ENCODE data around the gene TYMP. TPM values are rescaled to one million over a fixed set of nuclear protein-coding genes. Genes with fewer than 3 reads are reported as not detected.

TYMP gene
- total and polyA plus RNA-seq, 2 donors (not counting 3 experiments of a cell fraction or from before 2014, with no cell fraction given) = 2.0 to 2.4 TPM

DNA sequence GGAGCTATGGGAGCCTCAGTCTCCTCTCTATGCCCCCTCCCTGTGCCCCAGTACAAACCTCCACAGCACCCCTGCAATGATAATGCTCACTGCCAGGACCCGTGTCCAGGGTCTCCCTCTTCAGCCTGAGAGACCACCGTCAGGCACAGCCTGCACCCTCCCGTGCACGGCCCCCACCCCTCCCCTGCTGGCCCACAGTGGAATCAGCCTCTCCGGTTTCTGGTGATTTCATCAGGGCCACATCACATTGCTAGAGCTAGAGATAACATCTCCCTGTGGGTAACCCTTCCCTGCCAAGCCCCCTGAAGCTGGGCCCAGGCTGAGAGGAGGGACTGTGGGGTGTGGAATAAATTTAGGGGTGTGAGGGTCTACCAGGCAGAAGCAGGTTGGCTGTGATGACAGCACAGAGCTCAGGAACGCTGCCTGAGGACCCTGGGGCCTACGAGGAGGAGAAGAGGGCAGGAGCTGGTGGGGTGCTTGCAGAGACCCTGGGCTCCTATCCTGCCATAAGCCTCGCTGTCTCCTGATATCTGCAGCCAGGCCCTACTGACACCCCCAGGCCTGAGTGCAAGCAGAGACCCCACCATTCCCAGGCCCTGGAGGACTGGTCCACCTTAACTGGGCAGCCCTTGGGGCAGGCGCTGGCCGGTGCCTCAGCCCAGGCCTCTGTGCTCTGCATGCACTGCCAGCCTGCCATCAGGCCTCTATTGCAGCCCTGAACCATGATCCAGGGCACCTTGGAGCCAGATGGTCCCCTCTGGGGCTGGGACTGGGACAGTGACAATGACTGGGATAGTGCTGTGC is 15.9 kb upstream of the TYMP start, which contains the start of gene KLHDC7B:
KLHDC7B (plus strand) TSS at position 378 of the 804 bp plus-strand sequence; CDS start at position 723, 345 bp downstream.
- Histone ChIP-seq H3K9ac (replicated peaks; ENCODE audit: extremely low read depth, insufficient read depth, low read length) (no peak within 1 kb of the TSS), H3K79me2 (ENCODE audit: control insufficient read depth, insufficient read depth, low read length) (no peaks in the 10 kb centered on the region), H3K9me1 (replicated peaks; ENCODE audit: control insufficient read depth, extremely low read depth, insufficient read depth, low read length) (no peaks in the 10 kb centered on the region), H3K27ac (ENCODE audit: insufficient read depth, low read depth, low read length) (no peak within 1 kb of the TSS), H3K36me3 (ENCODE audit: control insufficient read depth in 2 of 2, extremely low read depth in 1 of 2, insufficient read depth in 2 of 2, low read length in 2 of 2) (no peaks in the 10 kb centered on the region), H3K9me3 (replicated peaks; ENCODE audit: control insufficient read depth, insufficient read depth, low read length) (no peaks in the 10 kb centered on the region), H3K27me3 (ENCODE audit: control insufficient read depth in 2 of 2, insufficient read depth in 2 of 2, low read length in 2 of 2) (peaks cover 27 to 40% of the 10 kb centered on the region in 2 experiments), H3K4me1 (ENCODE audit: control insufficient read depth, extremely low read depth, insufficient read depth, low read length) (no peaks in the 10 kb centered on the region), H3K4me2 (ENCODE audit: insufficient read depth, low read length) (no peak within 1 kb of the TSS), H2AFZ (ENCODE audit: low read depth, low read length) (no peak within 1 kb of the TSS), H3K4me3 (replicated peaks in 1 of 3; ENCODE audit: insufficient read depth in 1 of 3, low read depth in 1 of 3, low read length in 3 of 3) (no peak within 1 kb of the TSS), H4K20me1 (replicated peaks; ENCODE audit: control insufficient read depth, extremely low read depth, insufficient read depth, low read length) (no peaks in the 10 kb centered on the region)
- dilution Hi-C loops (cut with MboI; ENCODE audit: extremely low pct_ligation_motif_present, low sequenced_read_pairs) = no loop called here
- POLR2A ChIA-PET = no interaction called here
- no TSS peak for BruUV-seq (replicated peaks)
- intact Hi-C loops (cut with micrococcal nuclease) = loop anchor here (2.0 kb wide), 1 partner anchor 15 kb away; no protein-coding TSS in a partner anchor
- FAIRE-seq (no peak), DNase-seq (ENCODE audit: low read depth, low spot score) (no peak)
- TF ChIP-seq MYC (IDR thresholded peaks at IDR 0.05; ENCODE audit: low read depth, low read length) (no peak), FOS (IDR thresholded peaks at IDR 0.05; ENCODE audit: borderline replicate concordance, insufficient read depth, low read length) (no peak), GATA2 (IDR thresholded peaks at IDR 0.05; ENCODE audit: insufficient read depth, insufficient read length, low read depth, low read length) (no peak), EZH2 (IDR thresholded peaks at IDR 0.05; ENCODE audit: borderline replicate concordance, low read depth, low read length, severe bottlenecking) (no peak), JUN (IDR thresholded peaks at IDR 0.05; ENCODE audit: borderline replicate concordance, insufficient read depth, insufficient read length, low read depth) (no peak), CTCF (IDR thresholded peaks at IDR 0.05; ENCODE audit: extremely low read depth in 1 of 2, insufficient read depth in 1 of 2, low read depth in 1 of 2, low read length in 2 of 2) (no peak), POLR2AphosphoS5 (IDR thresholded peaks at IDR 0.05; ENCODE audit: insufficient read depth, low read depth, low read length) (no peak), POLR2A (IDR thresholded peaks at IDR 0.05; ENCODE audit: low read depth, low read length) (no peak)
- TF ChIP-seq, protein P1, sequence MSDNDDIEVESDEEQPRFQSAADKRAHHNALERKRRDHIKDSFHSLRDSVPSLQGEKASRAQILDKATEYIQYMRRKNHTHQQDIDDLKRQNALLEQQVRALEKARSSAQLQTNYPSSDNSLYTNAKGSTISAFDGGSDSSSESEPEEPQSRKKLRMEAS (IDR thresholded peaks at IDR 0.05; ENCODE audit: insufficient read depth, insufficient read length) = no peak
- CTCF ChIA-PET = interaction anchor here (0.5 to 2.3 kb wide), 3 partner anchors 17 to 20 kb away, joined by 3 to 9 read pairs (median 7); partner anchors contain the start of genes SCO2 and SYCE3

All from endothelial cell of umbilical vein (primary cell).